K562 (cell line): ENCODE measurements around the gene STT3B. TPM values are rescaled to one million over a fixed set of nuclear protein-coding genes. Genes with fewer than 3 reads are reported as not detected.

Experiments used
- ATF1 ChIP-seq, 2 experiments: fragments of 450-650 bp in 1 of 2; IDR thresholded peaks; 2 replicates each; pipeline ENCODE4 v1.6.1; 2016; ENCODE audit warnings: missing compliant biosample characterization in 1 of 2, missing genetic modification characterization in 1 of 2
- BCLAF1 ChIP-seq, 2 experiments: fragments of 450-650 bp in 1 of 2; IDR thresholded peaks; 2 replicates each; pipeline ENCODE4 v1.6.1; 2011 to 2017; ENCODE audit warnings: low read depth in 2 of 2, antibody characterized with exemption in 1 of 2, borderline replicate concordance in 1 of 2, low read length in 1 of 2, mild to moderate bottlenecking in 1 of 2, mixed read lengths in 1 of 2; ENCODE audit not compliant: control insufficient read depth in 1 of 2
- FOS ChIP-seq: IDR thresholded peaks from 3 replicates; pipeline ENCODE4 v1.6.1; 2011; ENCODE audit not compliant: insufficient read length; ENCODE audit errors: extremely low read depth
- FOSL1 ChIP-seq: fragments of 200-800 bp; sonication (Bioruptor generic); conservative IDR thresholded peaks from 2 replicates; pipeline ENCODE4 v1.6.1; 2016; ENCODE audit warnings: missing genetic modification characterization, missing compliant biosample characterization
- FOXJ2 ChIP-seq: fragments of 200-800 bp; sonication (Bioruptor generic); IDR thresholded peaks from 2 replicates; pipeline ENCODE4 v1.6.1; 2016; ENCODE audit warnings: missing genetic modification characterization, missing compliant biosample characterization
- GABPA ChIP-seq: fragments of 200-800 bp; sonication (Bioruptor generic); conservative IDR thresholded peaks from 2 replicates; pipeline ENCODE4 v1.6.1; 2016; ENCODE audit warnings: low read depth, missing genetic modification characterization, missing compliant biosample characterization
- GATA2 ChIP-seq: sonication (generic); formaldehyde crosslinking; IDR thresholded peaks from 2 replicates; pipeline ENCODE4 v1.4.0; 2020; ENCODE audit warnings: mild to moderate bottlenecking, missing genetic modification reagents
- HES1 ChIP-seq: fragments of 450-650 bp; IDR thresholded peaks from 2 replicates; pipeline ENCODE4 v1.6.1; 2016; ENCODE audit warnings: low read depth, mild to moderate bottlenecking, moderate library complexity
- HMGN3 ChIP-seq: IDR thresholded peaks from 2 replicates; pipeline ENCODE4 v1.6.1; 2011; ENCODE audit warnings: borderline replicate concordance, low read depth, mild to moderate bottlenecking, mixed read lengths, low read length; ENCODE audit not compliant: insufficient read length; ENCODE audit errors: extremely low read depth
- LEF1 ChIP-seq: fragments of 450-650 bp; IDR thresholded peaks from 2 replicates; pipeline ENCODE4 v1.6.1; 2016; ENCODE audit warnings: mild to moderate bottlenecking
- MAFF ChIP-seq: IDR thresholded peaks from 2 replicates; pipeline ENCODE4 v1.6.1; 2012; ENCODE audit warnings: low read length, improper control_type of control experiment
- MYC ChIP-seq, 2 experiments: fragments of 250-450 bp in 1 of 2; sonication (Bioruptor Pico) in 1 of 2; IDR thresholded peaks; 2 replicates each; pipeline versions ENCODE4 v1.5.1 to v1.6.1; 2012 to 2021; ENCODE audit warnings: low read depth in 2 of 2, borderline replicate concordance in 1 of 2, improper control_type of control experiment in 1 of 2, low read length in 1 of 2, mild to moderate bottlenecking in 1 of 2, moderate library complexity in 1 of 2
- NFIC ChIP-seq: fragments of 450-650 bp; IDR thresholded peaks from 2 replicates; pipeline ENCODE4 v1.6.1; 2017; ENCODE audit warnings: mild to moderate bottlenecking, inconsistent platforms
- NR2C2 ChIP-seq, 2 experiments: fragments of 200-800 bp in 1 of 2; sonication (Bioruptor generic) in 1 of 2; sonication (generic) in 1 of 2; formaldehyde crosslinking in 1 of 2; IDR thresholded peaks; 2 replicates each; pipeline versions ENCODE4 v1.6.1 to v1.8.0; 2016 to 2022; ENCODE audit warnings: mild to moderate bottlenecking in 1 of 2, missing compliant biosample characterization in 1 of 2, missing genetic modification characterization in 1 of 2, missing genetic modification reagents in 1 of 2
- PREB ChIP-seq: sonication (generic); formaldehyde crosslinking; IDR thresholded peaks from 2 replicates; pipeline ENCODE4 v1.8.1; 2023; ENCODE audit warnings: mild to moderate bottlenecking, missing genetic modification reagents
- SAP30 ChIP-seq: fragments of 200-600 bp; sonication (generic); IDR thresholded peaks from 2 replicates; pipeline ENCODE4 v1.6.1; 2012; ENCODE audit warnings: borderline replicate concordance, low read depth, mild to moderate bottlenecking, moderate library complexity, low read length, control low read depth, inconsistent platforms; ENCODE audit not compliant: insufficient read depth, poor library complexity, severe bottlenecking
- SMAD3 ChIP-seq: fragments of 450-650 bp; formaldehyde crosslinking; conservative IDR thresholded peaks from 2 replicates; pipeline ENCODE4 v1.4.0; 2020; ENCODE audit warnings: mild to moderate bottlenecking
- STAT5A ChIP-seq: IDR thresholded peaks from 2 replicates; pipeline ENCODE4 v1.6.1; 2012; ENCODE audit warnings: low read length, inconsistent platforms, borderline replicate concordance
- TCFL5 ChIP-seq: fragments of 250-450 bp; sonication (Bioruptor Pico); conservative IDR thresholded peaks from 2 replicates; pipeline ENCODE4 v1.6.1; 2021; ENCODE audit warnings: mild to moderate bottlenecking, moderate library complexity, matching md5 sums
- ZC3H8 ChIP-seq: fragments of 450-650 bp; IDR thresholded peaks from 2 replicates; pipeline ENCODE4 v1.6.1; 2017
- ZNF41 ChIP-seq: fragments of 250-450 bp; sonication (Bioruptor Pico); conservative IDR thresholded peaks from 2 replicates; pipeline ENCODE4 v1.4.0; 2020; ENCODE audit warnings: mild to moderate bottlenecking
- ZNF75A ChIP-seq: fragments of 450-650 bp; formaldehyde crosslinking; IDR thresholded peaks from 2 replicates; pipeline ENCODE4 v1.4.0; 2020; ENCODE audit warnings: mild to moderate bottlenecking
- polyA plus RNA-seq, 8 experiments: library from polyadenylated mRNA; depleted of rRNA in 4 of 8; stranded (reverse) in 5 of 8; unstranded in 3 of 8; fragments of >200 nt; fragmentation: Nextera tagmentation in 2 of 8; fragmentation: Illumina TruSeq in 1 of 8; extraction: Ambion mirVana in 2 of 8; extraction: Trizol in 1 of 8; gene quantifications; 2 replicates each; pipeline versions ENCODE4 v1.2.1 to v1.2.3, GENCODE V29; 2011 to 2014; ENCODE audit warnings: inconsistent platforms in 1 of 8, missing spikeins in 1 of 8
- total RNA-seq, 7 experiments: library from RNA; depleted of rRNA in 6 of 7; stranded (reverse); fragments of >200 nt in 6 of 7; fragmentation: Illumina TruSeq in 2 of 7; extraction: Trizol in 2 of 7; gene quantifications; 2 replicates each; pipeline versions ENCODE4 v1.2.1 to v1.2.3, GENCODE V29; 2011 to 2021; ENCODE audit warnings: low replicate concordance in 1 of 7

The STT3B gene
- total and polyA plus RNA-seq, 9 of the 15 experiments (the other 6 are each of a cell fraction or from before 2014, with no cell fraction given) = 22.4 to 147 (median 100) TPM

GRCh38 chr3:31491660-31492059, 41.1 kb upstream of the STT3B start (continued):
- TF ChIP-seq SAP30 (no peak), MAFF (peak; percentile 68), STAT5A (peak; percentile 90), SMAD3 (CRISPR knock-in tag) (peak; percentile 83; the same call in 1 of the 2 replicates), LEF1 (peak; percentile 78), FOSL1 (tag) (peak; percentile 58), ATF1 (CRISPR knock-in tag; IDR thresholded peaks at IDR 0.05) (no peak), ATF1 (tag; IDR thresholded peaks at IDR 0.05) (0 out of 2 replicates have a peak, but pooled peaks have one; percentile 7), FOXJ2 (tag) (peak; percentile 71), HMGN3 (peak; percentile 84), TCFL5 (peak; percentile 65; the same call in 1 of the 2 replicates), ZNF75A (0 out of 2 replicates have a peak, but pooled peaks have one; percentile 45), HES1 (peak; percentile 74), ZNF41 (CRISPR knock-in tag) (0 out of 2 replicates have a peak, but pooled peaks have one; percentile 4), GATA2 (CRISPR knock-in tag) (peak; percentile 62; the same call in 1 of the 2 replicates), ZC3H8 (no peak), NFIC (peak; percentile 86), NR2C2 (CRISPR knock-in tag; IDR thresholded peaks at IDR 0.05) (no peak), NR2C2 (tag; IDR thresholded peaks at IDR 0.05) (no peak), BCLAF1 (IDR thresholded peaks at IDR 0.05; ENCODE audit: borderline replicate concordance in 1 of 2, control insufficient read depth in 1 of 2, low read depth in 2 of 2, low read length in 1 of 2) (no peak), FOS (no peak), MYC (IDR thresholded peaks at IDR 0.05; ENCODE audit: low read depth, low read length) (peak; percentile 64; the same call in 1 of the 2 replicates), MYC (CRISPR knock-in tag; IDR thresholded peaks at IDR 0.05; ENCODE audit: borderline replicate concordance, low read depth) (no peak), PREB (no peak), GABPA (tag) (0 out of 2 replicates have a peak, but pooled peaks have one; percentile 10)
